GM19351 (cell line): ENCODE data around the gene ALG14.
"Not testable (repeated sequence)": the region's sequence is repeated elsewhere in the genome, so short reads cannot be mapped to it uniquely, and the experiment has no call there.

Source experiments
- ATAC-seq: cut with Tn5 transposase; IDR thresholded peaks from one replicate; pipeline ENCODE4 v1.9.1; 2021; ENCODE audit warnings: mild to moderate bottlenecking, moderate library complexity; ENCODE audit not compliant: unreplicated experiment

ALG14 gene

GRCh38 chr1:95013950-95014574 lies 58.7 kb downstream of the ALG14 start:
- no peak for ATAC-seq

- no peak for ATAC-seq
Observed at GRCh38 chr1:95012389-95012788, 60.4 kb downstream of the ALG14 start.

GRCh38 chr1:95010158-95010557 lies 62.6 kb downstream of the ALG14 start:
- ATAC-seq, result no peak

GRCh38 chr1:95007687-95008086 lies 65.1 kb downstream of the ALG14 start:
- no peak for ATAC-seq

GRCh38 chr1:95006681-95007080 lies 66.1 kb downstream of the ALG14 start:
- ATAC-seq, result no peak

- ATAC-seq, result no peak
Observed at GRCh38 chr1:95005584-95005983, 67.2 kb downstream of the ALG14 start.

GRCh38 chr1:95004013-95004412 lies 68.7 kb downstream of the ALG14 start:
- ATAC-seq, result no peak

GRCh38 chr1:95003433-95003738 lies 69.4 kb downstream of the ALG14 start:
- ATAC-seq, result no peak

- no peak for ATAC-seq
Observed at GRCh38 chr1:95002540-95003432, 70.0 kb downstream of the ALG14 start.

GRCh38 chr1:95002164-95002539 lies 70.6 kb downstream of the ALG14 start:
- ATAC-seq, result no peak

GRCh38 chr1:94999456-95000131 lies 73.2 kb downstream of the ALG14 start:
- no peak for ATAC-seq

GRCh38 chr1:94998748-94999147 lies 74.0 kb downstream of the ALG14 start:
- no peak for ATAC-seq

GRCh38 chr1:94998114-94998513 lies 74.6 kb downstream of the ALG14 start:
- ATAC-seq, result no peak

GRCh38 chr1:94995536-94995935 lies 77.2 kb downstream of the ALG14 start:
- ATAC-seq, result not testable (repeated sequence)

- no peak for ATAC-seq
Observed at GRCh38 chr1:94994805-94995204, 77.9 kb downstream of the ALG14 start.

GRCh38 chr1:94993931-94994645 lies 78.7 kb downstream of the ALG14 start:
- no peak for ATAC-seq

- no peak for ATAC-seq
Observed at GRCh38 chr1:94992863-94993563, 79.7 kb downstream of the ALG14 start.

- no peak for ATAC-seq
Observed at GRCh38 chr1:94992161-94992560, 80.6 kb downstream of the ALG14 start.

- no peak for ATAC-seq
Observed at GRCh38 chr1:94989911-94990473, 82.8 kb downstream of the ALG14 start.

- no peak for ATAC-seq
Observed at GRCh38 chr1:94989398-94989797, 83.4 kb downstream of the ALG14 start.
